GM23248 (cell line): ENCODE results near the gene STRIP2. TPM values are rescaled to one million over a fixed set of nuclear protein-coding genes. Genes with fewer than 3 reads are reported as not detected.
"Not testable (repeated sequence)": the region's sequence is repeated elsewhere in the genome, so short reads cannot be mapped to it uniquely, and the experiment has no call there.

ENCODE experiments used
- DNase-seq: peaks from one replicate; pipeline ENCODE4 v3.0.0-alpha.2; 2015
- H2AFZ ChIP-seq: fragments of 200-600 bp; sonication (generic); 2 replicates; pipeline ENCODE4 v1.6.1; 2016; ENCODE audit warnings: antibody characterized with exemption
- H3F3A ChIP-seq: fragments of 200-600 bp; sonication (generic); 2 replicates; pipeline ENCODE4 v1.6.1; 2016; ENCODE audit warnings: mild to moderate bottlenecking, antibody characterized with exemption, mixed run types; ENCODE audit not compliant: insufficient read depth
- H3K27ac ChIP-seq: fragments of 200-600 bp; sonication (generic); 2 replicates; pipeline ENCODE4 v1.5.1; 2016; ENCODE audit warnings: mild to moderate bottlenecking
- H3K27me3 ChIP-seq: fragments of 200-600 bp; sonication (generic); replicated peaks from 2 replicates; pipeline ENCODE4 v1.6.1; 2016; ENCODE audit warnings: mild to moderate bottlenecking; ENCODE audit not compliant: insufficient read depth
- H3K36me3 ChIP-seq: fragments of 200-600 bp; sonication (generic); 2 replicates; pipeline ENCODE4 v1.6.1; 2016; ENCODE audit warnings: low read depth, mild to moderate bottlenecking
- H3K4me1 ChIP-seq: fragments of 200-600 bp; sonication (generic); 2 replicates; pipeline ENCODE4 v1.6.1; 2016; ENCODE audit warnings: mild to moderate bottlenecking; ENCODE audit not compliant: insufficient read depth
- H3K4me2 ChIP-seq: fragments of 200-600 bp; sonication (generic); one replicate; pipeline ENCODE4 v1.6.1; 2016; ENCODE audit warnings: mild to moderate bottlenecking; ENCODE audit not compliant: unreplicated experiment
- H3K4me3 ChIP-seq: fragments of 200-600 bp; sonication (generic); 2 replicates; pipeline ENCODE4 v1.5.1; 2016; ENCODE audit warnings: mild to moderate bottlenecking
- H3K79me2 ChIP-seq: fragments of 200-600 bp; sonication (generic); 2 replicates; pipeline ENCODE4 v1.6.1; 2016; ENCODE audit warnings: mild to moderate bottlenecking; ENCODE audit not compliant: insufficient read depth
- H3K9ac ChIP-seq: fragments of 200-600 bp; sonication (generic); 2 replicates; pipeline ENCODE4 v1.6.1; 2016; ENCODE audit warnings: mild to moderate bottlenecking
- H3K9me2 ChIP-seq: fragments of 200-600 bp; sonication (generic); 2 replicates; pipeline ENCODE4 v1.6.1; 2016; ENCODE audit warnings: mixed run types, mild to moderate bottlenecking, moderate library complexity; ENCODE audit not compliant: insufficient read depth
- H3K9me3 ChIP-seq: fragments of 200-600 bp; sonication (generic); one replicate; pipeline ENCODE4 v1.6.1; 2017; ENCODE audit warnings: low read depth
- H4K20me1 ChIP-seq: fragments of 200-600 bp; sonication (generic); 2 replicates; pipeline ENCODE4 v1.6.0; 2016; ENCODE audit not compliant: insufficient read depth
- EZH2 ChIP-seq: fragments of 200-600 bp; sonication (generic); IDR thresholded peaks from 2 replicates; pipeline ENCODE4 v1.6.1; 2018; ENCODE audit warnings: antibody characterized with exemption, mild to moderate bottlenecking; ENCODE audit not compliant: insufficient read depth, poor library complexity, severe bottlenecking
- EZH2phosphoT487 ChIP-seq: fragments of 200-600 bp; sonication (generic); IDR thresholded peaks from 2 replicates; pipeline ENCODE4 v1.6.1; 2018; ENCODE audit warnings: antibody characterized with exemption, moderate library complexity, mild to moderate bottlenecking, low read depth; ENCODE audit not compliant: insufficient read depth
- WGBS, 2 experiments: methylation state at CpG; one replicate each; pipeline ENCODE4 v1.1.6; 2015 to 2017; ENCODE audit warnings: low lambda C conversion rate in 2 of 2, low coverage in 1 of 2; ENCODE audit errors: missing lambda C conversion rate in 2 of 2; 5-methylcytosine and 5-hydroxymethylcytosine counted together
- in situ Hi-C: fragments of 300-500 bp; cut with MboI; formaldehyde crosslinking; loops from 2 replicates; pipeline ENCODE4 v1.15.0; 2020
- polyA plus RNA-seq: library from polyadenylated mRNA; unstranded; fragments of >200 nt; fragmentation: Nextera tagmentation; extraction: Ambion mirVana; gene quantifications from 2 replicates; pipeline ENCODE4 v1.2.1, GENCODE V29; 2016
- total RNA-seq: library from RNA; depleted of rRNA; stranded (reverse); fragments of >200 nt; shearing (Covaris generic); gene quantifications from 2 replicates; pipeline ENCODE4 v1.2.3, GENCODE V29; 2014

The STRIP2 gene
- total and polyA plus RNA-seq, 2 experiments from 2014 or later = 1.5 to 2.2 TPM

DNA sequence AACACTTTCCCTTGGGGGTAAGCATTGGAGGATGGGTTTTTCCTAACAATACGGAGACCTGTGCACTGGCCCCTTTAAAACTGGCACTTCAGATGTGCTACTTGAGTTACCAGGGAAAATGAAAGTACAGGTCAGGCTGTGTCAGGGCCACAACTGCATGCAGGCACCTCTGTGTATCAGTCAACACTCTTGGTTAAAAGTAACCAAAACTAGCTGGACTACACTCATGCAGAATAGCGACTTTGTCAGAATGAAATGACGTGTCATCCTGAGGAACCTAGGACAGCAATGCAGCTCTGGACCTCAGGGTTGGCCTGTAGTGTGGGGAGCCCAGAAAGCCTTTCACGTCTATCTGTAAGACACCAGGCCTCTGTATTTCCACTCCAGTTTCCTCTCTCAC lies 34.3 kb downstream of the STRIP2 start:
- H3K79me2 ChIP-seq = no peaks in the 10 kb centered on the region
- no peaks in the 10 kb centered on the region for H3K27me3 ChIP-seq
- no peaks in the 10 kb centered on the region for H3K9me2 ChIP-seq
- no peak overlapping the region for H3K9ac ChIP-seq
- TF ChIP-seq EZH2phosphoT487 (no peak), EZH2 (no peak)
- no peak overlapping the region for H2AFZ ChIP-seq
- peak overlapping the region; percentile 28; the same call in 1 of the 2 replicates for H3K27ac ChIP-seq
- no peak overlapping the region for H3K4me3 ChIP-seq
- 86 to 88% methylated on average over 4 of the region's 4 CpGs for WGBS, 2 experiments
- H3K4me2 ChIP-seq = peak overlapping the region; percentile 43
- peaks cover 40% of the 10 kb centered on the region for H3K4me1 ChIP-seq
- no peaks in the 10 kb centered on the region for H3K9me3 ChIP-seq
- in situ Hi-C loops = loop anchor here (10.0 kb wide), 1 partner anchor 104 kb away; no protein-coding TSS in a partner anchor
- H3K36me3 ChIP-seq = no peaks in the 10 kb centered on the region
- H4K20me1 ChIP-seq = no peaks in the 10 kb centered on the region
- peak; percentile 7 for DNase-seq
- H3F3A ChIP-seq = peaks cover 22% of the 10 kb centered on the region

DNA sequence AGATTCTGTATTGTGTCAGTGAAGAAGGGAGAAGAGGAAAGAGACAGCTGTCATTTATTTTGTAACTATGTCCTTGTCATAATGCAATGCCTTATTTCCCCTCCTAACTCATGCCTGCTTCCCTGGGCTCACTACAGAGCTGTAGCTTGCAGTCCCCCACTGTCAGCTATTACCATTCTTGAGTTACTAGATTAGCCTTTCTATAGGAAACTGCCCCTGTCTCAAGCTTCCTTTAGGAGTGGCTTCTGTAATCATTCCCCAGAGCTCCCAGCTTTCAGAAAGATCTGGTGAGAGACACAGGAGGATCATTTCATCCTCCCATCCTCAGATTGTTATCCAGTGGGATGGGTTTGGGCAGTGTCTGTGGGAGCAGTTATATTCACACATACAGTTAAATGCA lies 35.7 kb downstream of the STRIP2 start:
- Histone ChIP-seq H3K27ac (no peak overlapping the region), H3K27me3 (no peaks in the 10 kb centered on the region), H3K36me3 (no peaks in the 10 kb centered on the region), H3K4me3 (no peak overlapping the region), H2AFZ (no peak overlapping the region), H3K4me2 (no peak overlapping the region), H4K20me1 (no peaks in the 10 kb centered on the region), H3K79me2 (no peaks in the 10 kb centered on the region), H3K9me3 (no peaks in the 10 kb centered on the region), H3F3A (peaks cover 22% of the 10 kb centered on the region), H3K9ac (no peak overlapping the region), H3K9me2 (no peaks in the 10 kb centered on the region), H3K4me1 (peaks cover 40% of the 10 kb centered on the region)
- in situ Hi-C loops = loop anchor here (10.0 kb wide), 1 partner anchor 105 kb away; no protein-coding TSS in a partner anchor
- TF ChIP-seq EZH2 (no peak), EZH2phosphoT487 (no peak)
- no peak for DNase-seq

DNA sequence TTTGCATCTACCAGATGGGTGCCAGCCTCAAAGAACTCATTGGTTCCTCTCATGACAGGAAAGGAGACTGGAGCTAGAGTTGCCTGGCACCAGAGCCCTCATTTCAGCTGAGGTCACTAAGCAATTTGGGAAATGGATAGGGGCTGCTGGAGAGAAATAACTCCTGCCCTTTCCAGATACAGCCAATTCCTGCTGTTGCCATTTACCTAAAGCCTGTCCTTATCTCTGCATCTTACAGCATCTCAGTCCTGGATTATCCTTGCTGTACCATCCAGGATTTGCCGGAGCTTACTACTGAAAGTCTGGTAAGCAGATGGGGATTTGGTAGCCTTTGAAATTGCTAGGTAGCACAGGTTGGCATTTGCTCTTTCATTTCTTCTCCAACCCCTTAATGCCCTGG lies 36.2 kb downstream of the STRIP2 start:
- no peak for DNase-seq
- no peaks in the 10 kb centered on the region for H3K27me3 ChIP-seq
- no peak overlapping the region for H3K4me2 ChIP-seq
- no peaks in the 10 kb centered on the region for H3K9me2 ChIP-seq
- peaks cover 22% of the 10 kb centered on the region for H3F3A ChIP-seq
- H3K4me3 ChIP-seq = no peak overlapping the region
- TF ChIP-seq EZH2phosphoT487 (no peak), EZH2 (no peak)
- in situ Hi-C loops = no loop called here
- peaks cover 40% of the 10 kb centered on the region for H3K4me1 ChIP-seq
- H3K27ac ChIP-seq = no peak overlapping the region
- no peaks in the 10 kb centered on the region for H3K79me2 ChIP-seq
- no peaks in the 10 kb centered on the region for H3K36me3 ChIP-seq
- no peak overlapping the region for H3K9ac ChIP-seq
- no peaks in the 10 kb centered on the region for H4K20me1 ChIP-seq
- no peaks in the 10 kb centered on the region for H3K9me3 ChIP-seq
- no peak overlapping the region for H2AFZ ChIP-seq
- WGBS, 2 experiments = 91 to 100% methylated on average over 1 of the region's 1 CpG

DNA sequence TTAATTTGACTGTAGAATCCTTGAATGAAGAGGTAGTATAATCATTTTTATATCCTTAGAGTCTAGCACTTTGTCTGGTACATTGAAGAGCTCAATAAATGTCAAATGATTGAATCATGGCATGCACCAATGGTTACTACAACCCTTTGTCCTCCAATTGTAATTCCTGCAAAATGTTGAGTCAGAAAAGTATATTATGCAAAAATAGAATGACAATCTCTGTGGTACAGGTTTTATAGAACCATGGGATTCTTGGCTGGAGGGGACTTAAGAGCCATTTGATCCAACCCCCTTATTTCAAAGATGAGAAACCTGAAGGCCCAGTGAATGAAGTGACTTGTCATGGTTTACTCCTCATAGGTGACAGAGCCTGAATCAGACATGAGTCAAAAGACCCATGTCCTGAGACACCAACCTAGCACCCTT lies 37.2 kb downstream of the STRIP2 start:
- no peaks in the 10 kb centered on the region for H3K36me3 ChIP-seq
- H3K27me3 ChIP-seq = no peaks in the 10 kb centered on the region
- H3K4me3 ChIP-seq = no peak overlapping the region
- no peak overlapping the region for H3K9ac ChIP-seq
- H3K9me2 ChIP-seq = no peaks in the 10 kb centered on the region
- no peak overlapping the region for H2AFZ ChIP-seq
- H3K27ac ChIP-seq = no peak overlapping the region
- peak; percentile 50 for DNase-seq
- peaks cover 22% of the 10 kb centered on the region for H3F3A ChIP-seq
- H3K4me2 ChIP-seq = peak overlapping the region; percentile 53
- TF ChIP-seq EZH2 (no peak), EZH2phosphoT487 (no peak)
- peaks cover 40% of the 10 kb centered on the region for H3K4me1 ChIP-seq
- in situ Hi-C loops = no loop called here
- H3K79me2 ChIP-seq = no peaks in the 10 kb centered on the region
- H4K20me1 ChIP-seq = no peaks in the 10 kb centered on the region
- no peaks in the 10 kb centered on the region for H3K9me3 ChIP-seq

DNA sequence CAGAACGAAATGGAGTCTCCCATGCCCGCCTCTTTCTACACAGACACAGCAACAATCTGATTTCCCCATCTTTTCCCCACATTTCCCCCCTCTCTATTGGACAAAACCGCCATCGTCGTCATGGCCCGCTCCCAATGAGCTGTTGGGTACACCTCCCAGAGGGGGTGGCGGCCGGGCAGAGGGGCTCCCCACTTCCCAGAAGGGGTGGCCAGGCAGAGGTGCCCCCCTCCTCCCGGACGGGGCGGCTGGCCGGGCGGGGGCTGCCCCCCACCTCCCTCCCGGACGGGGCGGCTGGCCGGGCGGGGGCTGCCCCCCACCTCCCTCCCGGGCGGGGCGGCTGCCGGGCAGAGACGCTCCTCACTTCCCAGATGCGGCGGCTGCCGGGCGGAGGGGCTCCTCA lies 41.7 kb downstream of the STRIP2 start:
- WGBS, 2 experiments = 95 to 100% methylated on average over 6 to 26 of the region's 27 CpGs
- H4K20me1 ChIP-seq, H3K9me3 ChIP-seq, H3K9me2 ChIP-seq, H3K4me3 ChIP-seq, H3K79me2 ChIP-seq, H3K9ac ChIP-seq, H2AFZ ChIP-seq, H3K27ac ChIP-seq, DNase-seq, H3K4me2 ChIP-seq, H3K27me3 ChIP-seq, H3K36me3 ChIP-seq: not testable (repeated sequence)
- H3F3A ChIP-seq = peaks cover 13% of the 10 kb centered on the region; the same call in 1 of the 2 replicates
- peaks cover 13% of the 10 kb centered on the region for H3K4me1 ChIP-seq
- in situ Hi-C loops = loop anchor here (25.0 kb wide), 1 partner anchor 536 kb away; no protein-coding TSS in a partner anchor

DNA sequence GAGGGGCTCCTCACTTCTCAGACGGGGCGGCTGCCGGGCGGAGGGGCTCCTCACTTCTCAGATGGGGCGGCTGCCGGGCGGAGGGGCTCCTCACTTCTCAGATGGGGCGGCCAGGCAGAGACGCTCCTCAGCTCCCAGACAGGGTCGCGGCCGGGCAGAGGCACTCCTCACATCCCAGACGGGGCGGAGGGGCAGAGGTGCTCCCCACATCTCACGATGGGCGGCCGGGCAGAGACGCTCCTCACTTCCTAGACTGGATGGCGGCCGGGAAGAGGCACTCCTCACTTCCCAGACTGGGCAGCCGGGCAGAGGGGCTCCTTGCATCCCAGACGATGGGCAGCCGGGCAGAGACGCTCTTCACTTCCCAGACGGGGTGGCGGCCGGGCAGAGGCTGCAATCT lies 42.2 kb downstream of the STRIP2 start:
- not testable (repeated sequence) for H3K4me3 ChIP-seq, H3F3A ChIP-seq, DNase-seq, H3K27ac ChIP-seq, H3K4me1 ChIP-seq, H3K4me2 ChIP-seq, H2AFZ ChIP-seq, H3K79me2 ChIP-seq, H3K9ac ChIP-seq, H4K20me1 ChIP-seq, H3K9me2 ChIP-seq, H3K27me3 ChIP-seq, H3K36me3 ChIP-seq, H3K9me3 ChIP-seq
- 97 to 100% methylated on average over 2 to 18 of the region's 27 CpGs for WGBS, 2 experiments
- in situ Hi-C loops = loop anchor here (25.0 kb wide), 1 partner anchor 536 kb away; no protein-coding TSS in a partner anchor
